SK-N-SH (cell line): ENCODE results near the gene ERCC6L.

Experiments
- CTCF ChIP-seq: fragments of 200-600 bp; sonication (generic); IDR thresholded peaks from 2 replicates; pipeline ENCODE4 v1.6.1; 2017; ENCODE audit warnings: antibody characterized with exemption, mild to moderate bottlenecking, moderate library complexity
- FOXM1 ChIP-seq: IDR thresholded peaks from 2 replicates; pipeline ENCODE4 v1.4.0; 2012; ENCODE audit warnings: low read depth, mild to moderate bottlenecking
- MEF2A ChIP-seq: IDR thresholded peaks from 2 replicates; pipeline ENCODE4 v1.4.0; 2012; ENCODE audit warnings: low read depth, borderline replicate concordance
- MXI1 ChIP-seq: IDR thresholded peaks from 2 replicates; pipeline ENCODE4 v1.6.1; 2012; ENCODE audit warnings: mild to moderate bottlenecking, low read depth, low read length, improper control_type of control experiment
- NFIC ChIP-seq: IDR thresholded peaks from 2 replicates; pipeline ENCODE4 v1.4.0; 2012; ENCODE audit warnings: borderline replicate concordance
- RCOR1 ChIP-seq: fragments of 150-350 bp; IDR thresholded peaks from 2 replicates; pipeline ENCODE4 v1.6.1; 2017; ENCODE audit warnings: antibody characterized with exemption, low read length
- REST ChIP-seq: IDR thresholded peaks from 2 replicates; pipeline ENCODE4 v1.6.1; 2012; ENCODE audit warnings: mild to moderate bottlenecking, low read depth, low read length, moderate library complexity
- RFX5 ChIP-seq: IDR thresholded peaks from 2 replicates; pipeline ENCODE4 v1.6.1; 2012; ENCODE audit warnings: mild to moderate bottlenecking, improper control_type of control experiment, low read length
- RXRA ChIP-seq: IDR thresholded peaks from 2 replicates; pipeline ENCODE4 v1.4.0; 2012; ENCODE audit warnings: low read depth, mild to moderate bottlenecking, borderline replicate concordance
- SMC3 ChIP-seq: IDR thresholded peaks from 2 replicates; pipeline ENCODE4 v1.6.1; 2012; ENCODE audit warnings: low read depth, low read length, improper control_type of control experiment
- TAF1 ChIP-seq: IDR thresholded peaks from 2 replicates; pipeline ENCODE4 v1.6.1; 2012; ENCODE audit warnings: low read depth, mild to moderate bottlenecking, low read length, moderate library complexity, borderline replicate concordance
- USF1 ChIP-seq: IDR thresholded peaks from 2 replicates; pipeline ENCODE4 v1.4.0; 2012; ENCODE audit warnings: low read depth, borderline replicate concordance
- USF2 ChIP-seq: fragments of 150-350 bp; IDR thresholded peaks from 2 replicates; pipeline ENCODE4 v1.6.1; 2017; ENCODE audit warnings: antibody characterized with exemption, low read length, low read depth, borderline replicate concordance
- YY1 ChIP-seq: IDR thresholded peaks from 2 replicates; pipeline ENCODE4 v1.4.0; 2012; ENCODE audit warnings: low read depth, mild to moderate bottlenecking

GRCh38 chrX:72159769-72160168 lies 79.1 kb downstream of the ERCC6L start:
- TF ChIP-seq MXI1, result no peak
- TF ChIP-seq CTCF, result no peak
- no peak for TF ChIP-seq RXRA
- TF ChIP-seq FOXM1, result no peak
- TF ChIP-seq RFX5, result no peak
- no peak for TF ChIP-seq MEF2A
- no peak for TF ChIP-seq NFIC
- TF ChIP-seq SMC3, result no peak
- TF ChIP-seq USF2, result no peak
- no peak for TF ChIP-seq TAF1
- no peak for TF ChIP-seq USF1
- TF ChIP-seq RCOR1, result no peak
- no peak for TF ChIP-seq REST
- no peak for TF ChIP-seq YY1
